A673 (cell line): ENCODE data around the gene HHLA2. TPM values are rescaled to one million over a fixed set of nuclear protein-coding genes. Genes with fewer than 3 reads are reported as not detected.

Source experiments
- BruUV-seq: library from RNA; stranded (reverse); fragments of 400-500 nt; replicated peaks from 2 replicates; lab custom pipeline; 2021; lab: Mats Ljungman, UMichigan
- CTCF ChIA-PET: fragments of 300-600 bp; sonication (Branson Sonifier 250); formaldehyde crosslinking; loops from one replicate; lab custom pipeline; 2022; ENCODE audit warnings: antibody characterized with exemption; lab: Charles Lee
- POLR2A ChIA-PET: fragments of 300-600 bp; sonication (Branson Sonifier 250); formaldehyde crosslinking; loops from one replicate; lab custom pipeline; 2022; ENCODE audit warnings: antibody characterized with exemption; ENCODE audit not compliant: low non-redundant PET; lab: Charles Lee
- DNase-seq: peaks from one replicate; pipeline ENCODE4 v3.0.0-alpha.2; 2015; ENCODE audit warnings: low spot score
- H3K27ac ChIP-seq: fragments of 200-600 bp; sonication (generic); 2 replicates; pipeline ENCODE4 v1.5.1; 2016; ENCODE audit warnings: mixed run types, low read depth, mild to moderate bottlenecking, mixed read lengths, antibody characterized with exemption, low read length; ENCODE audit not compliant: poor library complexity, severe bottlenecking
- H3K27me3 ChIP-seq: fragments of 200-600 bp; sonication (generic); replicated peaks from 2 replicates; pipeline ENCODE4 v1.6.1; 2017; ENCODE audit warnings: mixed run types, low read depth, mild to moderate bottlenecking, mixed read lengths, antibody characterized with exemption, low read length; ENCODE audit not compliant: insufficient read depth, poor library complexity
- H3K36me3 ChIP-seq: fragments of 200-600 bp; sonication (generic); 2 replicates; pipeline ENCODE4 v1.6.1; 2016; ENCODE audit warnings: mixed run types, mild to moderate bottlenecking, mixed read lengths, antibody characterized with exemption, low read length; ENCODE audit not compliant: insufficient read depth, poor library complexity, severe bottlenecking
- H3K4me1 ChIP-seq: fragments of 200-600 bp; sonication (generic); 2 replicates; pipeline ENCODE4 v1.6.1; 2017; ENCODE audit warnings: mixed run types, mild to moderate bottlenecking, mixed read lengths, antibody characterized with exemption, low read length; ENCODE audit not compliant: insufficient read depth, poor library complexity, severe bottlenecking
- H3K4me3 ChIP-seq: fragments of 200-600 bp; sonication (generic); 2 replicates; pipeline ENCODE4 v1.5.1; 2016; ENCODE audit warnings: low read depth, mixed run types, mild to moderate bottlenecking, mixed read lengths, low read length; ENCODE audit not compliant: poor library complexity, severe bottlenecking
- H3K9me3 ChIP-seq: fragments of 200-600 bp; sonication (generic); 2 replicates; pipeline ENCODE4 v1.6.1; 2016; ENCODE audit warnings: mixed run types, low read depth, mild to moderate bottlenecking, mixed read lengths, antibody characterized with exemption, low read length; ENCODE audit not compliant: poor library complexity, severe bottlenecking
- EZH2 ChIP-seq: fragments of 200-600 bp; sonication (generic); IDR thresholded peaks from 2 replicates; pipeline ENCODE4 v1.6.1; 2017; ENCODE audit warnings: borderline replicate concordance, low read depth, mild to moderate bottlenecking, mixed read lengths, antibody characterized with exemption, low read length; ENCODE audit not compliant: poor library complexity, severe bottlenecking
- intact Hi-C: fragments of 100-400 bp; cut with micrococcal nuclease; formaldehyde crosslinking; loops from one replicate; pipeline ENCODE4 v1.10.0; 2022; ENCODE audit not compliant: unreplicated experiment
- total RNA-seq: library from RNA; stranded (reverse); gene quantifications from 2 replicates; pipeline ENCODE4 v1.2.3, GENCODE V29; 2021
- TF ChIP-seq, protein P1 (sequence below): fragments of 300-800, 200-600 bp; sonication (generic); conservative IDR thresholded peaks from 2 replicates; pipeline ENCODE4 v1.5.1; 2017; ENCODE audit warnings: low read depth, mild to moderate bottlenecking, antibody characterized with exemption, low read length, moderate library complexity, mixed read lengths

HHLA2 gene
- total RNA-seq, 1 experiment from 2014 or later: not detected

DNA sequence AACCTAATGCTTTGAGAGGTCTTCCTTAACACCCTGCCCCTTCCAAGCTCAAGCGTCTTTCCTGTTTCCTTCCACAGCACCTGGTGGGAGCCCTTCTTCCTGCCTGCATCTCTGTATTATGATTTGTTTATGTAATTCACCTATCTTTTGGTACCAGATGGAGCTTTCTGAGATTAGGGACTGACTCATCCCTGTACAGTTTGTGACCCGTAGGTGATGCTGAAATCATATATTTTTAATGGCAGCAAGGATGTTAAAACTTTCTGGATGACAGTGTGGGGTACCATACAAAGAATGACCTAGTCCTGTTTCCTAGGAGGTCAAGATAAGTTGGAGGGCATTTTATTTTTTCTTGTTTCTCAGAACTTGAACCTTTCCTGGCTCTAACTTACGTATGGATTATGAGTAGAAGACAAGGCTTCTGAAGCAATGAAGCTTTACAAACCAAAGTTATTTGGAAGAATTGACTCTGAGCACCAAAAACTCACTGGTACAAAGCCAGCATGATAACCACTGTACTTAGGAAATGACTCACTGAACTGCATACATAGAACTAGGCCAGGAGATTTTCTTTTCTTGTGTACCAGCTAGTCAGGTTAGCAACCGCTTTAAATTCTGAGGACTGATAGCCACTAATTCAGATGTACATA lies 46.6 kb downstream of the HHLA2 start:
- ChIA-PET POLR2A (no interaction called here), CTCF (no interaction called here)
- no peaks in the 10 kb centered on the region for H3K9me3 ChIP-seq
- H3K27ac ChIP-seq: no peak overlapping the region
- no peaks in the 10 kb centered on the region for H3K27me3 ChIP-seq
- no peak overlapping the region for H3K4me3 ChIP-seq
- H3K4me1 ChIP-seq: no peaks in the 10 kb centered on the region
- H3K36me3 ChIP-seq: no peaks in the 10 kb centered on the region
- intact Hi-C loops: no loop called here
- BruUV-seq: no TSS peak
- no peak for DNase-seq
- TF ChIP-seq, protein P1, sequence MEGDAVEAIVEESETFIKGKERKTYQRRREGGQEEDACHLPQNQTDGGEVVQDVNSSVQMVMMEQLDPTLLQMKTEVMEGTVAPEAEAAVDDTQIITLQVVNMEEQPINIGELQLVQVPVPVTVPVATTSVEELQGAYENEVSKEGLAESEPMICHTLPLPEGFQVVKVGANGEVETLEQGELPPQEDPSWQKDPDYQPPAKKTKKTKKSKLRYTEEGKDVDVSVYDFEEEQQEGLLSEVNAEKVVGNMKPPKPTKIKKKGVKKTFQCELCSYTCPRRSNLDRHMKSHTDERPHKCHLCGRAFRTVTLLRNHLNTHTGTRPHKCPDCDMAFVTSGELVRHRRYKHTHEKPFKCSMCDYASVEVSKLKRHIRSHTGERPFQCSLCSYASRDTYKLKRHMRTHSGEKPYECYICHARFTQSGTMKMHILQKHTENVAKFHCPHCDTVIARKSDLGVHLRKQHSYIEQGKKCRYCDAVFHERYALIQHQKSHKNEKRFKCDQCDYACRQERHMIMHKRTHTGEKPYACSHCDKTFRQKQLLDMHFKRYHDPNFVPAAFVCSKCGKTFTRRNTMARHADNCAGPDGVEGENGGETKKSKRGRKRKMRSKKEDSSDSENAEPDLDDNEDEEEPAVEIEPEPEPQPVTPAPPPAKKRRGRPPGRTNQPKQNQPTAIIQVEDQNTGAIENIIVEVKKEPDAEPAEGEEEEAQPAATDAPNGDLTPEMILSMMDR: no peak
- TF ChIP-seq EZH2: no peak

DNA sequence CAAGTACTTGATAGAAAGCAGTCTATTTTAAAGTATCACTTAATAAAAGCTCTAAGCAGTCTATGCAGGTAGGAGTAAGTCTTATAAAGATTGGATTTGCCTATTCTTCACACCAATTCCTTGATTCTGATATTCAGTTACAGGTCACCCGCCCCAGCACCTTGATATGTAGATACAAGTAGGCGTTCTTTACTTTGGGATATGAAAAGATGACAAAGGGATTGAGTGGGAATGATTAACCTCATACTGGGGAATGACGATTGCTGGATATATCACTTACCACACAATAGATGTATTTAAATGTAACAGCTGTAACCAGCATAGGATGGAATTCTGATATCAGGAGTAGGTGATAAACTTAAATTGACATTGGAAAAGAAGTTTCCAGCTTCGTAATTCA lies 47.1 kb downstream of the HHLA2 start:
- Histone ChIP-seq H3K36me3 (no peaks in the 10 kb centered on the region), H3K27me3 (no peaks in the 10 kb centered on the region), H3K9me3 (no peaks in the 10 kb centered on the region), H3K4me1 (no peaks in the 10 kb centered on the region), H3K27ac (no peak overlapping the region), H3K4me3 (no peak overlapping the region)
- ChIA-PET CTCF (no interaction called here), POLR2A (no interaction called here)
- DNase-seq: no peak
- BruUV-seq: no TSS peak
- no peak for TF ChIP-seq EZH2
- TF ChIP-seq, protein P1: no peak
- intact Hi-C loops: no loop called here

DNA sequence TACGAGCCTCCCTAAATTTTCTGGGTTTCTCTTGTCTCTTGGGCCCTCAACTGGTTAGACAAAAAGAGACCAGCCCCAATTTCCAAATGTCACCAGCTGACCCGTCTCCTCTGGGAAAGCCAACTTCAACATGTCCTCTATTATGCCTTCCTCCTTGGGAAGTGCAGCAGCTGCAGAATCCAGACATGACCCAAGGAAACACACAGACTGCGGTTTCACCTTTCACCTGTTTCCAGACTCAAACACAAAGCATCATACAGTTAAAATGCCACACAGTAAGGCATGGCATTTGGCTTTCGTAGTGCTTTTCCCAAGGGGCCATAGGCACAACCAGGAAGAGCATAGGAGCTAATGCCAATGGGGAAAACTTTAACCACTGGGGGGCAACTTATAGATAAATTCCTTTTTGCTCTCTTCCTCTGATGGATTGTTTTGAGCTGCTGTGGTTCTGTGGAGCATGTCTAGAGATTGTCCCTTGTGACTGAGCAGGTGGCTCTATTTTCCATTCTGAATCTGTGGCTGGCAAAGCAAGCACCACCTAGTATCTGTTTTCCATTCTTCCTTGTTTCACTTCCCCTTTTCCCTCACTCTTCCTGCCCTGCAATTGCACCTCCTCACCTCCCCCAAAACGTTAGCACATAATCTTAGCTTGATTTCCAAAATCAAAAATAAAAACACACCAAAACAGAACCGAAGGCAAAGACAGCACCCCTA lies 49.3 kb downstream of the HHLA2 start:
- Histone ChIP-seq H3K4me1 (no peaks in the 10 kb centered on the region), H3K9me3 (no peaks in the 10 kb centered on the region), H3K27me3 (no peaks in the 10 kb centered on the region), H3K27ac (no peak overlapping the region), H3K36me3 (no peaks in the 10 kb centered on the region), H3K4me3 (no peak overlapping the region)
- intact Hi-C loops: no loop called here
- BruUV-seq: no TSS peak
- no peak for DNase-seq
- POLR2A ChIA-PET: no interaction called here
- CTCF ChIA-PET: no interaction called here
- TF ChIP-seq, protein P1: no peak
- TF ChIP-seq EZH2: no peak
